HL-60 (cell line): ENCODE data around the gene CPNE4.

ENCODE experiments used
- CTCF ChIP-seq: IDR thresholded peaks from one replicate; pipeline ENCODE4 v1.5.1; 2011; ENCODE audit warnings: low read length, control low read depth, inconsistent platforms; ENCODE audit not compliant: insufficient read depth
- GABPA ChIP-seq: IDR thresholded peaks from 2 replicates; pipeline ENCODE4 v1.6.1; 2012; ENCODE audit warnings: low read depth
- POLR2AphosphoS5 ChIP-seq: IDR thresholded peaks from 2 replicates; pipeline ENCODE4 v1.6.1; 2012; ENCODE audit warnings: low read depth
- SPI1 ChIP-seq: IDR thresholded peaks from 2 replicates; pipeline ENCODE4 v1.6.1; 2012; ENCODE audit warnings: low read depth, mild to moderate bottlenecking, borderline replicate concordance
- TF ChIP-seq, protein P1 (sequence below): IDR thresholded peaks from 2 replicates; pipeline ENCODE4 v1.6.1; 2012; ENCODE audit warnings: low read depth; ENCODE audit not compliant: insufficient replicate concordance

GRCh38 chr3:131804565-131805133 lies 230.2 kb downstream of the CPNE4 start:
- TF ChIP-seq CTCF (no peak), GABPA (no peak), POLR2AphosphoS5 (no peak), SPI1 (no peak)
- TF ChIP-seq, protein P1, sequence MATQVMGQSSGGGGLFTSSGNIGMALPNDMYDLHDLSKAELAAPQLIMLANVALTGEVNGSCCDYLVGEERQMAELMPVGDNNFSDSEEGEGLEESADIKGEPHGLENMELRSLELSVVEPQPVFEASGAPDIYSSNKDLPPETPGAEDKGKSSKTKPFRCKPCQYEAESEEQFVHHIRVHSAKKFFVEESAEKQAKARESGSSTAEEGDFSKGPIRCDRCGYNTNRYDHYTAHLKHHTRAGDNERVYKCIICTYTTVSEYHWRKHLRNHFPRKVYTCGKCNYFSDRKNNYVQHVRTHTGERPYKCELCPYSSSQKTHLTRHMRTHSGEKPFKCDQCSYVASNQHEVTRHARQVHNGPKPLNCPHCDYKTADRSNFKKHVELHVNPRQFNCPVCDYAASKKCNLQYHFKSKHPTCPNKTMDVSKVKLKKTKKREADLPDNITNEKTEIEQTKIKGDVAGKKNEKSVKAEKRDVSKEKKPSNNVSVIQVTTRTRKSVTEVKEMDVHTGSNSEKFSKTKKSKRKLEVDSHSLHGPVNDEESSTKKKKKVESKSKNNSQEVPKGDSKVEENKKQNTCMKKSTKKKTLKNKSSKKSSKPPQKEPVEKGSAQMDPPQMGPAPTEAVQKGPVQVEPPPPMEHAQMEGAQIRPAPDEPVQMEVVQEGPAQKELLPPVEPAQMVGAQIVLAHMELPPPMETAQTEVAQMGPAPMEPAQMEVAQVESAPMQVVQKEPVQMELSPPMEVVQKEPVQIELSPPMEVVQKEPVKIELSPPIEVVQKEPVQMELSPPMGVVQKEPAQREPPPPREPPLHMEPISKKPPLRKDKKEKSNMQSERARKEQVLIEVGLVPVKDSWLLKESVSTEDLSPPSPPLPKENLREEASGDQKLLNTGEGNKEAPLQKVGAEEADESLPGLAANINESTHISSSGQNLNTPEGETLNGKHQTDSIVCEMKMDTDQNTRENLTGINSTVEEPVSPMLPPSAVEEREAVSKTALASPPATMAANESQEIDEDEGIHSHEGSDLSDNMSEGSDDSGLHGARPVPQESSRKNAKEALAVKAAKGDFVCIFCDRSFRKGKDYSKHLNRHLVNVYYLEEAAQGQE, result no peak
